HG03095 (cell line): ENCODE data around the gene ACO2.
"Not testable (repeated sequence)": the region's sequence is repeated elsewhere in the genome, so short reads cannot be mapped to it uniquely, and the experiment has no call there.

Source experiments
- ATAC-seq: cut with Tn5 transposase; IDR thresholded peaks from one replicate; pipeline ENCODE4 v1.9.1; 2021; ENCODE audit warnings: moderate library complexity; ENCODE audit not compliant: unreplicated experiment

ACO2 gene

GRCh38 chr22:41538583-41538982 lies 69.7 kb downstream of the ACO2 start:
- no peak for ATAC-seq

- ATAC-seq: no peak
These were observed 70.5 kb downstream of the ACO2 start for GRCh38 chr22:41539146-41540005.

DNA sequence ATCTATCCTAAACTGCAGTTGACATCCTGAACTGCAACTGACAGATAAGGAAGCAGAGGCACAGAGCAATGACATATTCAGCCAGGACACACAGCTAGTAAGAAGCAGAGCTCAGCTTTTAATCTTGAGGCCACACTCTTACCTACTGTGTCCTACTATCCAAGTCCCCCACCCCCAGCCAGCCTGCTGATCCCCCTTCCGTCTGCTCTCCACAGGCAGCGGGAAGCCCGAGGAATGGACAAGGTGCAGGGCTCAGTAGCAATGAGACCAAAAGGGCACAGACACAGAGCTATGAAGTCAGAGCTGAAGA lies 71.0 kb downstream of the ACO2 start:
- ATAC-seq: no peak

DNA sequence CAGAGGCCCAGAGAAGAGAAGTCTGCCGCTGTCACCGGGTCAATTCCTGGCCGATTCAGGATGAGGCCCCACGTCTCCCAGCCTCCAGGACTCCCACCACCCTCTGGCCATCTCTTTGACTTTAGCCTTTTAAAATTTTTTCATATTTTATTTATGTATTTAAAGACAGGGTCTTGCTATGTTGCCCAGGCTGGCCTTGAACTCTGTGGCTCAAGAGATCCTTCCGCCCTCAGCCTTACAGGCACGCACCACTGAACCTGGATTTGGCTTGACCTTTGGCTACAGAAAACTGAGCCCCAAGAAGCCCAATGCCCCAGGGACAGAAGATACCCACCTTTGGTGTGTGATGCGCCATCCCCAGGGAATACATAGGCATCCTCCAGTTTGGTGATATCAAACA lies 71.4 kb downstream of the ACO2 start:
- ATAC-seq: no peak

DNA sequence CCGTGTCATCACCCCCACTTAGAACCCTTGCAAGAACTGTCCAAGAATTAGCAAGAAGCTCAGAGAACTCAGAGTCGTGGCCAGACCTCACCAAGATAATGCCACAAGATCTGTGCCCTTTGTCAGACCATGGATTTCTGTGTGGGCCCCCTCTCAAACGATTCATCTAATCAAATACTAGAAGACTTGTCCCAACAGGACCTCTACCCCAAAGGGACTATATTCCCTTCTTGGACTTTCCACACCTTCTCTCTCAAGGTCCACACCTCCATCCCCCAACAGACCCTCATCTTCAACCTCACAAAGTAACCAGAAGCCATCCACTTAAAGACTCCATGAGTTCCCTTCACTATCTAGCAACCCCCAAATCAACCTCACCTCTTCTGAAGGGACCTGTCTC lies 72.6 kb downstream of the ACO2 start:
- no peak for ATAC-seq

DNA sequence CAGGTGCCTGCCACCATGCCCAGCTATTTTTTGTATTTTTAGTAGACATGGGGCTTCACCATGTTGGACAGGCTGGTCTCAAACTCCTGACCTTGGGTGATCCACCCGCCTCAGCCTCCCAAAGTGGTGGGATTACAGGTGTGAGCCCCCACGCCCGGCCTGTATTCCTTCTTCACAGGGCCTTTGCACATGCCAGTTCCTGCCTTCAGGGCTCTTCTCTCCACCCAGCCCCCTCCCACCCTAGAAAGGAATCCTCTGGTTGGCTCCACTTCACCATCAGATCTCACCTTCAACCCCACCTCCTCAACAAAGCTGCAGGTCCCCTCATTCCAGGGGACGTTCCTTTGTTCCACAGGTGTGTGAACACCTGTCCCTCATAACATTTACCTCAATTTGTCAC lies 73.3 kb downstream of the ACO2 start:
- ATAC-seq: no peak

DNA sequence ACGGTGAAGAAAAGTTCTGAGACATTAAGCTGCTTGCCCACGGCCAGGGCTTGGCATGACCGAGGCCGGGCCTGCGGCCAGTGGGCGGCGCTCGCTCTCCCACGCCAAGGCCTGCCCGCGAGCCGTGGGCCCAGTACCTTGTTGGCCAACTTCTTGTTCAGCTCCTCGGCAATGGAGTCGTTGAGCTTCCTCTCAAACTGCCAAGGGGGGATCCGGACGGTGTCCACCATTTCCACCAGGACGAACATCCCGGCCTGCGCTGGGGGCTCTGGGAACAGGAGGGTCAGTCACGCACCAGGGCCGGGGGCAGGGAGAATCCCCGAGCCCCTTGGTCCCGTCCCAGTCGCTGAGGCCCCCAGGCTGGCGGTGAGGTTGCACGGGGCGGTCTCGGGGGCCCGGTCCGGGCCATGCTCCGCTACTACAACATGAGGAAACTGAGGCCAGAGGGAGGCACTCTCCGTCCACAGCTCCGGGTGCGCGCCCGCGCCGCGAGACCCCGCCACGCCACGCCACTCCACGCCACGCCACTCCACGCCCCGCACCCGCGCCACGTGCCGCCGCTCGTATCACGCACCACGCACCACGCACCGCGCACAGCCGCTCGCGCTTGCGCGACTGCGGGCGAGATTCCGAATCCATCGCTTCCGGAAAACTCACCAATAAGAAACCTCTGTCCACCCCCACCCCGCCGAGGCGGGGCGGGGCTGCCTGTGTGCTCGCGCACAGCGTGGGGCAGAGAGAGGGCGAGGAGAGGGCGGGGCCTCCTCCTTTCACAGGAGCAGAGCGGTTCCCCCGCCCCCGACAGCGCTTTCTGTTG lies 75.1 kb downstream of the ACO2 start, which contains the start of gene POLR3H:
TSS of gene POLR3H (minus strand) at position 617 of the 817 bp plus-strand sequence. CDS start at position 248, 369 bp downstream.
- ATAC-seq: peak; percentile 87

DNA sequence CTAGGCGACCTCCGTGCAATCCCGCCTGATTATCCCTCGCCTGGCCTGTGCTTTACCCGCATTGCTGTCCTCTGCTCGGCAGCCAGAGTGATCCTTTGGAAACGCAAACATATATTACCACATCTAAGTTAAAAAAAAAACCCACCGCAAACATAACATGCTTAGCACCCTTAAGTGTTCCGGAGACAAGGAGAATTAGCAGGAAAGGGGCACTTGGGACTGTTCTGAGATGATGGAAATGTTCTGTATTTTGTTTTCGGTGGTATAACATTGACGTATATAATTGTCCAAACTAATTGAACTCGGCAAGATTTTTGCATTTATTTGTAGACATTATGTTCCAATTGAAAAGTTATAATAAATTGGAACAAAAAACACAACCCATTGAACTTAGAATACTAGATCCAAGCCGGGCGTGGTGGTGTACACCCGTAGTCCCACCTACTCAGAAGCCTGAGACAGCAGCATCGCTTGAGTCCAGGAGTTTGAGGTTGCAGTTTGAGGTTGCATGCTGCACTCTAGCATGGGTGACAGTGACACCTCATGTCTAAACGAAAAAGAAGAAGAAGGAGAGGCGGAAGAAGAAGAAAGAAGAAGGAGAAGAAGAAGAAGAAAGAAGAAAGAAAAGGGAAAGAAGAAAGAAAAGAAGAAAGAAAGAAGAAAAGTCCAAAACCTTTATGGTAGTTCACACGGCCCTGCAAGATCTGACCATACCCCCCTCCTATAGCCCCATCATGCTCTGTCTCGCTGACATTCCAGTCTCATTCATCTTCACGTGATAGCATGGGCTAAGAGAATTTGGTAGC lies 76.0 kb downstream of the ACO2 start:
- no peak for ATAC-seq

GRCh38 chr22:41548830-41549211 lies 79.9 kb downstream of the ACO2 start:
- ATAC-seq: no peak

DNA sequence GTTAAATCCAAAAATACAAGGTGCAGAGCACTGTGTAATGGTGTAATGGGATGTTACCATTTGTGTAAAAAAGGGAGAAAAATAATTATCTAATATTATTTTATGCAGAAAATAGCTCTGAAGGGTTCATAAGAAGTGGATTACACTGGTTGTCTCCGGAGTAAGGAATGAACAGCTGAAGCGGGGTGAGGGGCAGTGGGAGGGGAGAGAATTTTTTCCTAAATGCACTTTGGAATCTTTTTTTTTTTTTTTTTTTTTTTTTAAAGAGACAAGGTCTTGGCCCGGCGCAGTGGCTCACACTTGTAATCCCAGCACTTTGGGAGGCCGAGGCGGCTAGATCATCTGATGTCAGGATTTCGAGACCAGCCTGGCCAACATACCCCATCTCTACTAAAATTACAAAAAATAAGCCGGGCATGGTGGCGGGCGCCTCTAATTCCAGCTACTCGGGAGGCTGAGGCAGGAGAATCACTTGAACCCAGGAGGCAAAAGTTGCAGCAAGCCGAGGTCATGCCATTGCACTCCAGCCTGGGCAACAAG lies 82.1 kb downstream of the ACO2 start:
- no peak for ATAC-seq

- ATAC-seq: no peak
These were observed 83.1 kb downstream of the ACO2 start for GRCh38 chr22:41551877-41552582.

GRCh38 chr22:41555325-41555982 lies 86.5 kb downstream of the ACO2 start:
- no peak for ATAC-seq

DNA sequence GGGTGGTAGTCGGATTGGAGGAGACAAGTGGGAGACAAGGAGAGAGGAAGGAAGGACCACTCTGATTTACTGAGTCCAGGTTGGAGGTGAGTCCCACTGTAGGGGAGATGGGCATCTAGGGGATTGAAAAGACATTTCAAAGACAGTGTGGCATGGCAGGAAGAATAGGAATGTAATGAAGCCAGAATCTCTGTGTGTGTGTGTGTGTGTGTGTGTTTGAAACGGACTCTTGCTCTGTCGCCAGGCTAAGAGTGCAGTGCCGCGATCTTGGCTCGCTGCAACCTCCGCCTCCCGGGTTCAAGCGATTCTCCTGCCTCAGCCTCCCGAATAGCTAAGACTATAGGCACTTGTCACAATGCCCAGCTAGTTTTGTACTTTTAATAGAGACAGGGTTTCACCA lies 87.6 kb downstream of the ACO2 start:
- no peak for ATAC-seq

DNA sequence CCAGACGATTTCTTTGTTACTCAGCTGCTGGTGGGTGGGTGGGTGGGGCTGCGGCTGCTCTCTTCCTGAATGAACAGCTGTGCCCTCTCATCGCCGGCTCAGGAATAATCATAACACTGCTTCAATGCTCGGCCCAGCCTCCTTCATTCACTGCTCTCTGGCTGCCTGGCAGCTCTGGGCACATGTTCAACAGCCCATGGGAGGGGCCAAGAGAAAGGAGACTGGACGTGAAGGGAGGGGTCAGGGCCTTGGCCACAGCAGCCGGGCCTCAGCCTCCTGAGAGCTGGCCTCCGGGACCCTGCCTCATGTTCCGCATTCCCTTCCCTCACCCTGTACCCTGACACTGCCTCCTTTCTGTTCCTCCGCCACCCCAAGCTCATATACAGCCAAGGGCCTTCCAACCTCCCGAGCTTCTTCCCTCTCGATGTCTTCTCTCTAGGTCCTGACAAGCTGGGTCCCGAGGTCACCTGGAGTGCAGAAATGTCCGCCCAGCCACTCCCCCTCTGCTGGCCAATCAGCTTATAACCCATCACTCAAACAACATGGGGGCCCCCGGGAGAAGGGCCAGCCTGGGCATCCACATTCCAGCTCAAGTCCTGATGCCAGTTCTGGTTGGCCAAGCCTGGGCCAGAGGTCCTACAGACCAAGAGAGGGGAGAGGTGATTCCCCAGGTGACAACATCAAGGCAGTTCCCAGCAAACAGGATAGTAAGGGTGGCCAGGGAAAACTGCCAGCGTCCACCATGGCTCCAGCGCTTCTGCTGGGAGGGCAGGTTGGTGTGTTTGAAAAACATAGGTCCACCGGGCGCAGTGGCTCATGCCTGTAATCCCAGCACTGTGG lies 88.7 kb downstream of the ACO2 start:
- no peak for ATAC-seq

DNA sequence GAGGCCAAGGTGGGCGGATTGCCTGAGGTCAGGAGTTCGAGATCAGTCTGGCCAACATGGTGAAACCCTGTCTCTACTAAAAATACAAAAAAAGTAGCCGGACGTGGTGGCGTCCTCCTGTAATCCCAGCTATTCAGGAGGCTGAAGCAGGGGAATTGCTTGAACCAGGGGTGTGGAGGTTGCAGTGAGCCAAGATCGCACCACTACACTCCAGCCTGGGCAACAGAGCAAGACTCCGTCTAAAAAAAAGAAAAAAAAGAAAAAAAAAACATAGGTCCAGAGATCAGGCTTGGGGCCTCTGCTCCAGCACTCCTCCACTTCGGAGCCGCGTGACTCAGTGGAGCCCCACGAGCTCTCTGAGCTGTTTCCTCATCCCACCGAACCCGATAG lies 89.3 kb downstream of the ACO2 start:
- ATAC-seq: not testable (repeated sequence)

DNA sequence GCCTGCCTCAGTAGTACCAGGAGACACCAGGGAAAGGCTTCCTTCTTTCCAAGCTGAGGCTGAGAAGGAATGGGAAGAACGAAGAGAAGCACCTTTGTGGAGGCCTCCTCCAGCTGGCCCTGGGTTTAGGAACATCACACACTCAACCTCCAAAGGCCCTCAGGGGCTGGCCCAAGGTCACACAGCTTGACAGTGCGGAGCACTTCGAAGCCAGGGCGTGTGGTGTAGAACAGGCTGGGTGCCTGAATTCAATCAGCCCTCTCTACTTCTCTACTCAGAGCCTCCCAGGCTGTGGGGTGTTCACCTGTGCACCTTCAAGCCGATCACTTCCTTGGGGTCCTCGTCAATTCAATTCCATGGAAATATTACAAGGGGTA lies 91.2 kb downstream of the ACO2 start:
- no peak for ATAC-seq

- ATAC-seq: no peak
These were observed 92.4 kb downstream of the ACO2 start for GRCh38 chr22:41561335-41561734.

DNA sequence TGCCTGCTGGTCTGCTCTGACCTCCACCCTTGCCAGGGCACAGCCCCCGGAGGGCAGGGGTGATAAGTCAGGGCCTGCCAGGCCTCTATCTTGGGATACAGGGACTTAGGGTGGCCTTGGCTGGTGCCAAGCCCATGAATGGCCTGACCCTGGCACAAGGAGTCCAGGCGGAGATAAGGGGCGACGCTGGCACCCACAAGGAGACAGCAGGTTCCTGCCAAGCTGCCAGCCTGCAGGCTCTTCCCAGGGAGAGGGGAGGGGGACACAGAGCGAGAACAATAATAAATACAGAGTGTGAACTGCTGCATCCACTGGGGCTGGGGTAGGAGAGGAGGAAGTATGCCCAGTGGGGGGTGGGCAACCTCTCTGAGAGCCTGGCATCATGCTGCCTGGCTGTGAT lies 92.9 kb downstream of the ACO2 start:
- no peak for ATAC-seq

GRCh38 chr22:41562461-41562860 lies 93.5 kb downstream of the ACO2 start:
- ATAC-seq: no peak
